Amygdala (tissue), 56 donors: Measurements from ENCODE around the gene TMEM115.

Experiments
- DNase-seq, 56 donors: peaks; one replicate each; lab custom pipeline; 2025; lab: John Stamatoyannopoulos, UW

The TMEM115 gene

DNA sequence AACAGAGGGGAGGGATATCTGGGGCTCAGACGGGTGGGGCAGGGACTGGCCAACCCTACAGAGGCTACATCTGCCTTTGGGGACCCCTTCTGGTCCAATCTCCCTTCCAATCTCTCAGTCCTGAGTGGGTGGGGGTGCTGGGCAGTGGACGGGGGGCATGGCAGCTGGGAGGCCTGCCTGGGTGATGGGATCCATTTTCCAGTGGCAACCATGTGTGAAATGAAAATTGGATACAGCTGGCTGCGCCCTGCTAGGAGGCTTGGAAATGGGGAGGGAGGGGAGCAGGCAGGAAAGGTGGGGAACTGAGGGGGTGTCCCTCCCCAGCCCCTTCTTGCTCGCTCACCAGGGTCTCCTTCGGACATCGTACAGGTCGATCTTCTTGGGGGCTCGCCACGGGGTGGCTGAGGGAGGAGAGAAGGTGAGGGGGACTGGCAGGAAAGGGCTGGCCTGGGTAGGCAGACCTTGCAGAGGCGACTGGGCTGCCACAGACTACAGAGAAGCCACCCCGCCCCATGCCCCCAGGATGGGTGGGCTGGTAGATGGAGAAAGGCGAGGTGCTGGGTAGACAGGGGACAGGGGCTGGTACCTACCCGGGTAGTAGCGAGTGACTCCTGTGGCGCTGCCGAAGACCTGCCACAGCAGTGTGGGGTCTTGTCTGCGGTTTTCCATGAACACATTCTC lies 21.2 kb upstream of the TMEM115 start:
- DNase-seq: no peak

DNA sequence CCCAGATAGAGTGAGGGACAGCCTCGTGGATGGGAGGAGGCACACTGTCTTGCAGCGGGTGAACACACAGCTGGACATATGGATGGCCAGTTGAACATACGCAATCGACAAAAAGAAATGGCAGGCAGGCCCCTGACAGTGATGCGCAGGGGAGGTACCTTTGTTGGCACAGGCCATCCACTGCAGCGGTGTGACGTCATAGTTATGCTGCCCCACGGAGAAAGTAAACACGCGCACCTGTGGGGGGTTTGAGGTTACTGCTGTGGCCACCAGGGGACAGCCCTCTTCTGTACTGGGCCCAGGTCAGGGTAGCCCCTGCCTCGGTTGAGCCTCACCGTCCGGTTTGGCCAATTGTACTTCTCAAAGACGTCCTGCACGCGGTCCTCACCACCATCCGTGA lies 19.4 kb upstream of the TMEM115 start:
- DNase-seq: no peak

DNA sequence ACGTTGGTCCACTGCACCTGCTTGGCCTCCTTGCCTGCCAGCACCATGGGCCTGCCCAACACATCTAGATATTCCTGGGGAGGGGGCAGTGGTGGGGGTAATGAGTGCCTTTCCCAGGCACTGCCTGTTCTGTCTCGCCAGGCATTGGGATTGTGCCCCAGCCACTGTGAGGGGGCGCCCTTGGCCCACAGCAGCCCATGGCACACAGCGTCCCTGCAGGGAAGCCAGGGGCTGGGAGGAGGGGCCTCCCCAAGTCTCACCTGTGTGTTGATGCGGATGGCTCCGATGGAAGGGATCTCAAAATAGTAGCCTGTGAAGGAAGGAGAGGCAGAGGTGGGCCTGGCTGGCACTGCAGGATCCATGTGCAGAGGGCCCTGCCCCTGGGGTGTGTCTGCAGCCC lies 18.7 kb upstream of the TMEM115 start:
- no peak for DNase-seq

DNA sequence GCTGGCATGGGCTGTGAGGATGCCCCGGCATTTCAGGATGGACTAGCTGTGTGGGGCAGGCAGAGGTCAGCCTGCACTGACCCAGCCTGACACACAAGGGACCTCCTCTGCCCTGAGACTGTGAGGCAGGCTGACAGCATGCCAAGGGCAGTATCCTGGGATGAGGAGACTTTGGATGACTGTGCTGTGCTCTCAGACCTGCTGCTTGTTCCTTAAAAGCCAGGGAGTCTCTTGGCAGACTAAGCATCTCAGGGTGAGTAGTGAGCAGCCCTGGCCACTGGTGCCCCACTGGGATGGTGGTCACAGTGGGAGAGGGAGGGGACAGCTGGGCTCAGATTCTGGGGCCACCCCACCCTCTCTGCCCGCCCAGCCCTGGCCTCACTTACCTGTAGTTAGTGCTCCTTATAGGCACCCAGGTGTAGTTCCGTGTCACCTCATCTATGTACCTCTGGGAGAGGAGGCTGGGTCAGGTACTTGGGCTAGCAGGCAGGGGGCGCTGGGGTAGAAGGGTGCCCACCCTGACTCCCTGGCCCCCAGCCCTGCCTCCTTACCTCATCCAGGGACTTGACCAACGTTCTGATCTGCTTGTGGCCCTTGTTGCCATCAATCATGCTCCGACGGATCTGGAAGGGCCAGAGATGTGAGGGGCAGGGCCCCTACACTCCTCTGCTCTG lies 16.1 kb upstream of the TMEM115 start:
- no peak for DNase-seq

DNA sequence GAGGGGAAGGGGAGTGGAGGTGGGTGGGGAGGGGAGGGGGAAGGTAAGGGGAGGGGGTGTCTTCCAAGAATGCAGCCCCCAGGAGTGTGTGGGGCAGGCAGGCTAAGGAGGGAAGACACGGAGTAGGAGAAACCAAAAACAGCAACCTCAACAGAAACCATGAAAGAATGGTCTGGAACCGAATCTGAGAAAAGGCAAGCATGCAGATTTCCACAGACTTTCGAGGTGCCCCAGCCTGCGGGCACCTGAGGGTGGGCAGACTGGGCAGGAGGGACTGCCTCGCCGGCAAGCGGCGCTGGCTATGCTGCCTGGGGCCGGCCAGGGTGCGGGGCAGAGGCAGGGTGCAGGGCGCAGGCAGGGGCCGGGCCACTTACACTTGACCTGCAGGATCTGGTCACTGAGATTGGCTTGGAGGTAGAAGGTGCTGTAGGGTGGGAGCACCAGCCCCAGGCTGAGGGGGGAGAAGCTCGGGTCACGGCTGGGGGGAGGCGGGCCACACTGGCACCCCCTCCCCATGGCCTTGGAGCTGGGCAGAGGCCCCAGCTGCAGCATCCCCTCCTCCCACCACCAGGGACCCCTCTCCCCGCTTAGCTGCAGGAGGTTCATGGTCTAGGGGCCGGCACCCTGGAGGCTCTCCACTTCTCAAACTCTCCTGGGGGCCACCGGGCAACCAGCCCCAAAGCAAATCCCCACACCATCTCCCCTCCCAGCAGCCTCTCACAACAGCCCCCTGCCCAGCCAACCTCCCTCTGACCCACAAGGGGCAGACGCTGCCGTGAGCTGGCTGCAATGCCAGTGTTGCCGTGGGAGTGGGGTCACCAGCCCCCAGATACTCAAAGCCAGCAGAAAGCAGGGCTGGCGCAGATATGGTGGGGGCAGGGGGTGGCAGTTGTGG lies 15.3 kb upstream of the TMEM115 start:
- no peak for DNase-seq

DNA sequence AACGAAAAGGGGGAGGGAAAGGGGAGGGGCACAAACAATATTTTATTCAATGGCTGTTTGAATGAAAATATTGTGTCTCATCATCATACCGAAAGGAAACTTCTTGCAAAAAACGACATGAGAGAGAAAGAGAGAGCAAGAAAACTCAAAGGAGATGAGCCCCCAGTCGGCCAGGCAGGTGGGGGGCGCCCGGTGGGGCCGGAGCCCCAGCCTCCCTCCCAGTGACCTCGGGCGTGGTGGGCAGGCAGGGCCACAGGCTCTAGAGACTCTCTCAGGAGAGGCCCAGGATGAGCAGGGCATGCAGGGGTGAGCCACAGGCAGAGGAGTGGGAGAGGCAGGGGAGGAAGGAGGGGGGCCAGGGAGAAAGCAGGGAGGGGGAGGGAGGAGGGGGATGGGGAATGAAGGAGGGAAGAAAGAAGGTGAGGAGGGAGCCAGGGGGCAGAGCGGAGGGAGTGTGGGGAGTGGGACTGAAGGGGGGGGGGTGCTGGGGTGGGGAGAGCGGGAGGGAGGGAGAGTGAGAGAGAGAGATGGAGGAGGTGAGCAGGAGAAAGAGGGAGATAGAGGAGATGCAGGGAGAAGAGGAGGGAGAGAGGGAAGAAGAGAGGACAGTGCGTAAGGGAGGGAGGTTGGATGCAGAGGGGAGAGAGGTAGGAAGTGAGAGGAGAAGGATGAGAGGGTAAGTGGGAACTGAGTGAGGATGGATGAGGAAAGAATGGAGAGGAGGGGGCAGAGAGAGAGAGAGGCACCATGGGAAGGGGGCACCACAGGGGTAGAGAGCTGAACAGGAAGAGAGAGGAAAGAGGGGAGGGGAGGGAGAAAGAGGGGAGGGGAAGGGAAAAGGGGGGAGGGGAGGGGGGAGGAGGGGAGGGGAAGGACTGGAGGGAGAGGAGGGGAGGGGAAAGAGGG lies 14.1 kb upstream of the TMEM115 start:
- DNase-seq: no peak

DNA sequence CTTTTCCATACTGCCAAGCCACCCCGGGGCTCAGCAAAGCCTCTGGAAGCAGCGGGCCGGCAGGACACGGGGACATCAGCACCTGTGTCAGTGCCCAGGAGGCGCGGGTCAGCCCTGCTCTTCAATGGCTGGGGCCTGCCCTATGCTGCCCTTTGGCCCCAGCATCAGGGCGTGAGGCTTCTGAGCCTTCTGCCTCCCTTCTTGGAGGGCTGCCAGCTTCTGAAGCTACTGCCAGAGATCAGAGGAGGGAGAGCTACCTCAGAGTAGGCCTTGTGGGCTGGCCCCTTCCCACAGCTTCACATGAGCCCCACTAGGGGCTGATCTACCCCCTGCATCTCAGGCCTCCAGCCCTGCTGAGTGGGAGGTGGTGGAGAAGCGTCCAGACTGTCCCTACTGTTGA lies 13.0 kb upstream of the TMEM115 start:
- peak in 1 of 56 donors; percentile 12 for DNase-seq

DNA sequence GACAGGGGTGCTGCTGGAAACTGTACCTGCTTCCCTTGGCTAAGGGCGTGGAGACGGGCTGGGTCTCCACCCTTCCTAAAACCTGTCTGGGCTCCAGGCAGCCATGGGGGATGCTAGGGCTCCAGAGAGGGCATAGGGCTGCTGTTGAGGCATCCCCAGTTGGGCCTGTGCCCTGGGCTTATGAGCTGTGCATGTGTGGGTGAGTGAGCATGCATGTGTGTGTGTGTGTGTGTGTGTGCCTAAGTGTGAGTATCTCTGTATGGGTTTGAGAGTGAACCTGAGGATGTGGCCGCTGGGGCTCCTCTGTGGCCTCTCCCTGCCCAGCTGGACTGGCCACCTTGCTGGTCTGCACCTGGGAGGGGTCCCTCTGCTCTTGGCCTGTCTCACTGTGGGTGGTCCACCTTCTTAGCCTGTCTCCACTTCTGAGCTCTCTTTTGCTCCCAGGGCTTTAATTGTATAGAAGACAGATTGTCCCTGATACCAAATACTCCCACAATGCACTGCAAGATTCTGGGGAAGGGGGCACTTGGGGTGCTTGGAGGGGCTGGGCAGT lies 11.9 kb upstream of the TMEM115 start:
- no peak for DNase-seq

DNA sequence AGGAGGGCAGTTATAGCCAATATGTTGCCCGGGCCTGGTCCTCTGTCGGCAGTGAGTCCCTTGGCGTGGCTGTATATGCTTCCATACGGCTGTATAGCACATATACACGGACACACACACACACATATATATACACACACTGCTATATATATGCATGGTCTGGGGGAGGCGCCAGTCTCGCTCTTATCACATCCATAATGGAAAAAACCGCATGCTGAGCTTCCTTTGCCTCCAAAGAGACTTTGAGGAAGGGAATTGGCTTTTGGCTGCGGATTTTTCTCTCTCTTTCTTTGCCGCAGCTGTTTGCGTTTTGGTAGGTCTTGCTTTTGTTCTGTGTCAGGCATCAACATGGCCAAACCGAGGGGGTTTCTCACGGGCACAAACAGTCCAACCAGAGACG lies 11.3 kb upstream of the TMEM115 start:
- DNase-seq: peak in 7 of 56 donors; percentile 4 to 33 (median 8)

DNA sequence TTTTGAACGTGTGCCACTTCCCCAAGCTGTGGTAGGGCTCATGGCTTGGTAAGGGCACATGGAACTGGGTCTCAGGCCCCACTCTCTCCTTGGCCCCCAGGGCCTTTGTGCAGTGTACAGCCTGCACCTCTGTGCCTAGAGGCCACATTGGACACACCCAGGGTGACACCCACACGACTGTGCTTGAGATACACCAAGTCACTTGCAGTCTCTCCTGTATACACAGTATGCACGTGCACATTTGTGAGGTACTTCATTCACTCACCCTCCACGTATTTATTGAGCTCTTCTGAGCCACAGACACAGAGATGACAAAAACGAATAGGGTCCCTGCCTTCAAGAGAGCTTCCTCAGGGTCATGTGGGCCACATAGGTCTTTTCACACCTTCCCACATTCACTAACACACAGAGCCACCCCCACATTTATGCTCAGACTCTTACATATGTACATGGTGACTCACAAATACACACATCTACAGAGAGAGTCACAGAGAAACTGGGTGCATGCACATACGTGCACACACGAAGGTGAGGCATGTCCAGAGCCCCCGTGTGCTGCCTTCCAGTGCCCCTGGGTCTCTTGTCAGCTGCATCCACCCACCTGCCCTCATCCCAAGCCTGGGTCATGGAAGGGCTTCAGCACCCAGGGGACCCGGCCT lies 9.8 kb upstream of the TMEM115 start:
- DNase-seq: no peak

DNA sequence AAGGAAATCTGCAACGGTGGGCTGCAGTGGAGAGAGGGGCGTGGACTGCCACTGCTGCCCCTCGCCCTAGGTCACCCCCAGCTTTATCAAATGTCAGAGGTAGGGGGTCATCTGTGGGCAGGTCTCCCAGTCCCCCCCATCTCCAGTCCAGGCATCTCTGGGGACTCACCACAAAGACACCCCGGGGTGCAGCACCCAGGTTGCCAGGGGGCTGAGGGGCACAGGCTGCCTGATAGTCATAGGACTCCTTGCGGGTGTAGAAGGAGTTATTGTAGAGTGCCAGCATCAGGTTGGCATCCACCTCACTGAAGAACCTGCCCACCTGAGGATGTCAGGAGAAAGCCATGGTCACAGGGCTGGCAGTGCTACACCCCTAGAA lies 6.5 kb upstream of the TMEM115 start:
- DNase-seq: no peak

DNA sequence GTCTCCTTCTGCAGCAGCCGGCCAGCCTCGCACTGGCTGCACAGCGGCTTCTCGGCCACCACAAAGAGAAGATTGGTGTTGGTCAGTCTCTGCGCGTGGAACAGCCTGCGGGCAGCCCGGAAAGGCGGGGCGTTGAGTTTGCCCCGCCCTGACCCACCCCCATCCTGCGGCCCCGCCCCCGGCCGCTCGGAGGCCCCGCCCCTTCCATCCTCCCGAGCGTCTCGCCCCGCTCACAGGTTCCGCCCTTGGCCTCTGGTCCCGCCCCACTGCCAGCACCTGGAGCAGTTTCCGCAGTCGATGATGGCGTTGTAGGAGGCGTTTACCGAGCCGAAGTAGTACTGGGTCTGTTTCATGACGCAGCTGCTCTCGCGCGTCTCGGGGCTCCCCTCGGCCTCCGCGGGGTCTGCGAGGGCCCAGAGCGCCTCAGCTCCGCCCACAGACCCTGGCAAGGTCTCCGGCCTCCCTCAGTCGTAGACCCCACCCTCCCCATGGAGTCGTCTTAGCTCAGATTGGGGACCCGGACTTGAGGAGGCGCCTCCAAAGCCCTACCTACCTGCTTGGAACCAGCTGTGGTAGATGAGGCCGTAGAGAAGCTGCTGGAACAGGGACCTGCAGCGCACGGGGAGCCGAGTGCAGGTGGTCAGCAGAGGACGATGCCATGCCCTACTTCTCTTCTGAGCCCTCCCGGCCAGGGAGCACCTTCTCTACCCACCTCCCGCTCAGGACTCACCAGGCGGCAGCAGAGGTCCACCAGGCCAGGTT lies 5.9 kb upstream of the TMEM115 start:
- peak in 44 of 56 donors; percentile 13 to 91 (median 48) for DNase-seq

DNA sequence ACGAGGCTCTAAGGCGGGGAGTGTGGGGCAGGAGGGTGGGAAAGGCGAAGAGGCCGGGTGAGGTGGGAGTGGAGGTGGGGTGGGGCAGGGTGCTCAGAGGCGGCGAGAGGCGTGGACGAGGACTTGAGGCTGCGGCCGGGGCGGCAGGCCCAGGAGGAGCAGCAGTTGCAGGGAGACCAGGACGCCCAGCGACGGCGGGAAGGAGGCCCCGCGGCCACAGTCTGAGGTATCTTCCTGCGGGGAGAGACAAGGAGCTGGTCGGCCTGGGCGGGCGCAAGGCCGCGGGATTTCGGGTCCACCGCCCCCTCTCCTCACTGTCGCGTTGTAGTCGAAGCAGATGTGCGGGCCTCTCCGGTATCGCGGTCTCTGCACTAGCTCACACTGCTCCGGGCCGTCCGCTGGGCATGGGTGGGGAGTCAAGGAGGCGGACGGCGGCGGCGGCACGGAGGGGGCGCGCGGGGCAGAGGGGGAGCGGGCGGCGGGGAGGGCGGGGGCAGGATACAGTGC lies 5.3 kb upstream of the TMEM115 start:
- peak in 1 of 56 donors; percentile 43 for DNase-seq

DNA sequence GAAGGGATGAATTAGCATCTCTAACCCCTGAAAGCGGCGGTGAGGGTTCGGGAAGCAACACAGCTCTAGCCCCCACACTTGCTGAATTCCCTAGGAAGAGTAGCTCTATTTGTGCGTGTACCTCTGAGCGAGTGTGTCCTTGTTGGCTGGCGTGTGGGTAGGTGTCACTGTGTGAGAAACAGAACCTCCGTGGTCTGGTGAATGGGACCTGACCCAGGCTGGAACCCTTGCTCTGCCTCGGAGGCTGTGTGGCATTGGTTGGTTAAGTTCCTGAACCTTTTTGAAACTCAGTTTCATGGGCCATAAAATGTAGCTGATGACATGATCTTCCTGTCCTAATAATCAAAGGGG lies 414 bp upstream of the TMEM115 start:
- no peak for DNase-seq

DNA sequence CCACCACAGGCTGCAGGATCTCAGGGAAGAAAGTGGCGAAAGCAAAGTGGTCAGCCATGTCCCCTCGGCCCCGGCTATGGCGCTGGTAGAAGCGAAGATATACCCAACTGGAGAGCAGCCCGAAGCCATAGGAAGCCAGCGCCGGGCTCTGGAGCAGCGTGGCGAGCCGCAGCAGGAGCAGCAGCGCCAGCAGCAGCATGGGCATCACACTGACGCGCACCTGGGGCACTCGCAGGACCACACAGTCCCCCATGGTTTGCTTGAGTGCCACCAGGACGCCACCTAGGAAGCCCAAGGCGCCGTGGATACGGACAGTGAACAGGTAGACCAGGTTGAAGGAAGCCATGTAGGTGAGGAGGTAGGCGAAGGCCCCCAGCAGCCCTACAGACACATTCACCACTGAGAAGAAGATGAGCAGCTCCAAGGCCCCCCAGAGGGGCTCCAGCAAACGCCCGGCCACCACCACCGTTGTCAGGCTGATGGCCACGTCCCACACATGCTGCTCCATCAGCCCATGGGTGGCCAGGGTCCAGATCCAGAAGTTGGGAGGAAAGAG lies 888 bp downstream of the TMEM115 start:
- DNase-seq: no peak

DNA sequence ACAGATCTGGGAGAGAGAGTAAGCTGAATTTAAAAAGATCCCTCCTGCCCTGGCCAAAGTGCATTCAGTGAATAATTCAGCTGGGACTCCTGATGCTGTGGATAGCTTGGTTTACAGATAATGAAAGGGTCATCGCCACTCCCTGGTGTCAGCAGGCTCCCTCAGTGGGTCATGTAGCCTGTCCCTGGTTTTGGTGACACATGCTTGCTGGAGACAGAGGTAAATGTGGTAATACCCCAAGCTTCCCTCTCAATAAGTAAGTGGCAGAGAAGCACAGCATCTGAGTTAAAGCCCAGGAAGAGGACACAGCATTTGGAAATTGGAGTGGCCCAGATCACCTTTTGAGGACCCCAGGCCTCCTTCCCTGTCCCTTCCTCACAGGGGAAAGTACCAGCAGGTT lies 1.8 kb downstream of the TMEM115 start:
- DNase-seq: no peak

DNA sequence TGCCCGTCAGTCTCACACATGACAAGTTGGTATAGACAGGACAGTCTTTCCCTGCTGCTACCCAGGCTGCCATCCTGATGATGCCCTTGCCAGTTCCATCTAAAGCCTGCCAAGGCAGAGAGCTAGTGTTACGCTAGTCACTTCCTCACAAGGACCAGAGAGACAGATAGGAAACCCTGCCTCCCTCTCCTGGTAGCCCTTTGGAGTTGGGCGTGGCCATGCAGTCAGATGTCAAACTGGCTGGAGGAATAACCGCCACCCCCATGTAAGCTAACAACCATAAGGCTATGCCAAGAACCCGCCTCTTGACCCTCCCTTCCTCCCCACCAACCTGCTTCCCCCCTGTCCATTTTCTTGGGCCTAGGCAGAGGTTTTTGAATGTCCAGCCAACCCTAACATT lies 2.8 kb downstream of the TMEM115 start:
- DNase-seq: no peak

DNA sequence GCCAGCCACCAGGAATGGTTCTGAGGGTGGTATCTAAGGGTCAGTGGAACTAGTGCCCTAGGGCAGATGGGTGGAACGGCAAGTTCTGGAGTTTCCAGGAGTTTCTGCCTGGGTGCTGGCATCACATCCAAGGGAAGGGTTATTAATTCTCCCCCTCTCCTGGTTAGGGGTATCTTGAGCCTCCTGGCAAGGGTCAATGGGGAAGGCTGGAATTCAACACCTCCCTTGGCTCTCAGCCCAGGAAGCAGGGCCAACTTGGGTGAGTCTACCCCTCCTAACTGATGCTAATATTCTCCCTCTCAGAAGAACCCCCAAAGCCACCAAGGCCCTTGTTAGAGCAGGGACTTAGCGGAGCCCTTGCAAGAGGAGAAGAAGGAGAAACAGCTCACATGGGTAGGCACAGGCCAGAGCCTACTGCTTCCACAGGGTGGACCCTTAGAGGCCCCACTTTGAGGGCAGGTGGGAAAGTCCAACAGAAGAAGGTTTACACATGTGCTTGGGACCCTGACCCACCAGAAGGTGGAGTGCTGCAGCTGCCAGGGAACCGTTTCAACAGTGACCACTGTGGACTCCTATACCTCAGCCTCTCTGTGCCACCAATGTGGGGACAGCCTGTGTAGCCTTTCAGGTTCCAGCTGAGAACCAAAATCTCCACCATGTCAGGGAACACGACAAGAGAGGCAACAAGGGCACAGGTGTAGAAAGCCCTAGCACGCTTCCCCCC lies 3.3 kb downstream of the TMEM115 start:
- DNase-seq: no peak
